ENCODE data around the gene ZNF143. TPM values are rescaled to one million over a fixed set of nuclear protein-coding genes. Genes with fewer than 3 reads are reported as not detected.

Gene ZNF143
- total and polyA plus RNA-seq, 2 of the 13 experiments (the other 11 are each of a cell fraction or from before 2014, with no cell fraction given): 22.4 to 35.6 TPM

DNA sequence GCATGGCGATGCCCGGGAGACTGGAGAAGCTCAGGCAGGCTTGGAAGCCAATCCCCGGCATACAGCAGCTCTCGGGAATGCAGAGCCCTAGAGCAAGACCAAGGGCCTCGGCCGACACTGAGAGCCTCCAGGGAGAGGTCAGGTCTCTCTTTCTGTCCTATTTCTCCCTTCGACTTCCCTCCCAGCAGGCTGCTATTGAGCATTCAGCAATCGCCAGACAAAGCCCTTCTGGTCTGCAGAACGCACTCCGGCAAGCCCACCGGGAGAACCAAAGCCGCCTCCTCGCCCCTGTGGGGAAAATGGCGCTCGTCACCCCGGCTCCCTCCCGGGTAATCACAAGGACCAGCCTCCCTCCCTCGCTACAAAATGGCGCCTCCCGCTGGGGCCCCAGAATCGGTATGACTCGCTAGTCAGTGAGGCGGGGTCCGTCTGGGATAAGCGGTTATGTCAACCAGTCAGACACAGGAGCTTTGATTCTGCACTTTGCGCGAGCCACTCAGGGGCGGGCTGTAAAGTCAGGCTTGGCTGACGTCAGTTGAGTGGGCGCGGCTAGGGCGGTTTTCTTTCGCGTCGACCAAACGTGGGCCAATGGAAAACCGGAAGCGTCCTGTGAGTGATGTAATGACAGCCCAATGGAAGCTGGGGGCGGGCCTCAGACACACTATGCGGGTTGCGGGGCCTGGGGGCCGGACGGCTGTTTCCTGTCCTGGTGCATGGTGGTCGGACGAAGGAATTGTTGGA is at the start of gene ZNF143 (continued):
- TF ChIP-seq KLF15 (CRISPR knock-in tag; IDR thresholded peaks at IDR 0.05; ENCODE audit: borderline replicate concordance): no peak
- TF ChIP-seq HDAC2 (CRISPR knock-in tag; IDR thresholded peaks at IDR 0.05): 0 out of 2 replicates have a peak, but pooled peaks have one; percentile 14
- no peak for TF ChIP-seq ZNF773 (CRISPR knock-in tag; IDR thresholded peaks at IDR 0.05; ENCODE audit: borderline replicate concordance)
- no peak for TF ChIP-seq ZNF180 (CRISPR knock-in tag; IDR thresholded peaks at IDR 0.05; ENCODE audit: borderline replicate concordance, low read depth)
- TF ChIP-seq, protein P1, sequence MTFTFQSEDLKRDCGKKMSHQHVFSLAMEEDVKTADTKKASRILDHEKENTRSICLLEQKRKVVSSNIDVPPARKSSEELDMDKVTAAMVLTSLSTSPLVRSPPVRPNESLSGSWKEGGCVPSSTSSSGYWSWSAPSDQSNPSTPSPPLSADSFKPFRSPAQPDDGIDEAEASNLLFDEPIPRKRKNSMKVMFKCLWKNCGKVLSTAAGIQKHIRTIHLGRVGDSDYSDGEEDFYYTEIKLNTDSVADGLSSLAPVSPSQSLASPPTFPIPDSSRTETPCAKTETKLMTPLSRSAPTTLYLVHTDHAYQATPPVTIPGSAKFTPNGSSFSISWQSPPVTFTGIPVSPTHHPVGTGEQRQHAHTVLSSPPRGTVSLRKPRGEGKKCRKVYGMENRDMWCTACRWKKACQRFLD (CRISPR knock-in tag; IDR thresholded peaks at IDR 0.05; ENCODE audit: borderline replicate concordance): 0 out of 2 replicates have a peak, but pooled peaks have one; percentile 44
- TF ChIP-seq, protein P2, sequence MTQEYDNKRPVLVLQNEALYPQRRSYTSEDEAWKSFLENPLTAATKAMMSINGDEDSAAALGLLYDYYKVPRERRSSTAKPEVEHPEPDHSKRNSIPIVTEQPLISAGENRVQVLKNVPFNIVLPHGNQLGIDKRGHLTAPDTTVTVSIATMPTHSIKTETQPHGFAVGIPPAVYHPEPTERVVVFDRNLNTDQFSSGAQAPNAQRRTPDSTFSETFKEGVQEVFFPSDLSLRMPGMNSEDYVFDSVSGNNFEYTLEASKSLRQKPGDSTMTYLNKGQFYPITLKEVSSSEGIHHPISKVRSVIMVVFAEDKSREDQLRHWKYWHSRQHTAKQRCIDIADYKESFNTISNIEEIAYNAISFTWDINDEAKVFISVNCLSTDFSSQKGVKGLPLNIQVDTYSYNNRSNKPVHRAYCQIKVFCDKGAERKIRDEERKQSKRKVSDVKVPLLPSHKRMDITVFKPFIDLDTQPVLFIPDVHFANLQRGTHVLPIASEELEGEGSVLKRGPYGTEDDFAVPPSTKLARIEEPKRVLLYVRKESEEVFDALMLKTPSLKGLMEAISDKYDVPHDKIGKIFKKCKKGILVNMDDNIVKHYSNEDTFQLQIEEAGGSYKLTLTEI (CRISPR knock-in tag; conservative IDR thresholded peaks at IDR 0.05): no peak
- peak; percentile 98 for TF ChIP-seq ATF1 (CRISPR knock-in tag; IDR thresholded peaks at IDR 0.05)
- TF ChIP-seq, protein P3, sequence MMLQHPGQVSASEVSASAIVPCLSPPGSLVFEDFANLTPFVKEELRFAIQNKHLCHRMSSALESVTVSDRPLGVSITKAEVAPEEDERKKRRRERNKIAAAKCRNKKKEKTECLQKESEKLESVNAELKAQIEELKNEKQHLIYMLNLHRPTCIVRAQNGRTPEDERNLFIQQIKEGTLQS (CRISPR knock-in tag; IDR thresholded peaks at IDR 0.05): no peak
- TF ChIP-seq MAFK (conservative IDR thresholded peaks at IDR 0.05 in 1 of 2, IDR thresholded peaks at IDR 0.05 in 1 of 2; ENCODE audit: low read length in 2 of 2): no peak; a peak in 1 of 4 replicates
- TF ChIP-seq, protein P4, sequence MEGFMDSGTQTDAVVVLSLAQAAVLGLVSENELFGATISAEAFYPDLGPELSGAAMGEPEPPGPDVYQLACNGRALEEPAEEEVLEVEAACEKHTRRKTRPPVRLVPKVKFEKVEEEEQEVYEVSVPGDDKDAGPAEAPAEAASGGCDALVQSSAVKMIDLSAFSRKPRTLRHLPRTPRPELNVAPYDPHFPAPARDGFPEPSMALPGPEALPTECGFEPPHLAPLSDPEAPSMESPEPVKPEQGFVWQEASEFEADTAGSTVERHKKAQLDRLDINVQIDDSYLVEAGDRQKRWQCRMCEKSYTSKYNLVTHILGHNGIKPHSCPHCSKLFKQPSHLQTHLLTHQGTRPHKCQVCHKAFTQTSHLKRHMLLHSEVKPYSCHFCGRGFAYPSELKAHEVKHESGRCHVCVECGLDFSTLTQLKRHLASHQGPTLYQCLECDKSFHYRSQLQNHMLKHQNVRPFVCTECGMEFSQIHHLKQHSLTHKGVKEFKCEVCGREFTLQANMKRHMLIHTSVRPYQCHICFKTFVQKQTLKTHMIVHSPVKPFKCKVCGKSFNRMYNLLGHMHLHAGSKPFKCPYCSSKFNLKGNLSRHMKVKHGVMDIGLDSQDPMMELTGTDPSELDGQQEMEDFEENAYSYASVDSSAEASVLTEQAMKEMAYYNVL (CRISPR knock-in tag; IDR thresholded peaks at IDR 0.05; ENCODE audit: borderline replicate concordance): no peak
- TF ChIP-seq, protein P5, sequence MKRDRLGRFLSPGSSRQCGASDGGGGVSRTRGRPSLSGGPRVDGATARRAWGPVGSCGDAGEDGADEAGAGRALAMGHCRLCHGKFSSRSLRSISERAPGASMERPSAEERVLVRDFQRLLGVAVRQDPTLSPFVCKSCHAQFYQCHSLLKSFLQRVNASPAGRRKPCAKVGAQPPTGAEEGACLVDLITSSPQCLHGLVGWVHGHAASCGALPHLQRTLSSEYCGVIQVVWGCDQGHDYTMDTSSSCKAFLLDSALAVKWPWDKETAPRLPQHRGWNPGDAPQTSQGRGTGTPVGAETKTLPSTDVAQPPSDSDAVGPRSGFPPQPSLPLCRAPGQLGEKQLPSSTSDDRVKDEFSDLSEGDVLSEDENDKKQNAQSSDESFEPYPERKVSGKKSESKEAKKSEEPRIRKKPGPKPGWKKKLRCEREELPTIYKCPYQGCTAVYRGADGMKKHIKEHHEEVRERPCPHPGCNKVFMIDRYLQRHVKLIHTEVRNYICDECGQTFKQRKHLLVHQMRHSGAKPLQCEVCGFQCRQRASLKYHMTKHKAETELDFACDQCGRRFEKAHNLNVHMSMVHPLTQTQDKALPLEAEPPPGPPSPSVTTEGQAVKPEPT (CRISPR knock-in tag; IDR thresholded peaks at IDR 0.05; ENCODE audit: low read depth): 0 out of 2 replicates have a peak, but pooled peaks have one; percentile 42
- peak; percentile 86; the same call in 1 of the 2 replicates for TF ChIP-seq KDM2A (CRISPR knock-in tag; IDR thresholded peaks at IDR 0.05; ENCODE audit: borderline replicate concordance, low read depth)
- TF ChIP-seq SIX1 (CRISPR knock-in tag; IDR thresholded peaks at IDR 0.05; ENCODE audit: borderline replicate concordance): no peak
- peak; percentile 84 for TF ChIP-seq MYC (CRISPR knock-in tag; IDR thresholded peaks at IDR 0.05; ENCODE audit: borderline replicate concordance)
- peak; percentile 77; the same call in 1 of the 2 replicates for TF ChIP-seq CCDC6 (CRISPR knock-in tag; IDR thresholded peaks at IDR 0.05)
- TF ChIP-seq AHR (CRISPR knock-in tag; IDR thresholded peaks at IDR 0.05): peak; percentile 85; the same call in 1 of the 2 replicates
- TF ChIP-seq ISX (CRISPR knock-in tag; conservative IDR thresholded peaks at IDR 0.05): no peak
- TF ChIP-seq ZNF775 (CRISPR knock-in tag; IDR thresholded peaks at IDR 0.05; ENCODE audit: borderline replicate concordance): no peak
- TF ChIP-seq GZF1 (CRISPR knock-in tag; IDR thresholded peaks at IDR 0.05): no peak
- TF ChIP-seq RXRB (CRISPR knock-in tag; IDR thresholded peaks at IDR 0.05; ENCODE audit: borderline replicate concordance): no peak; the same call in 1 of the 2 replicates
- TF ChIP-seq ZNF652 (CRISPR knock-in tag; IDR thresholded peaks at IDR 0.05; ENCODE audit: borderline replicate concordance, low read depth): no peak
- peak; percentile 79; the same call in 1 of the 2 replicates for TF ChIP-seq NAIF1 (CRISPR knock-in tag; IDR thresholded peaks at IDR 0.05; ENCODE audit: borderline replicate concordance)
